SK-N-SH (cell line): ENCODE data around the gene MFNG.

Experiments
- FOXJ3 ChIP-seq: sonication (generic); formaldehyde crosslinking; IDR thresholded peaks from 2 replicates; pipeline ENCODE4 v1.5.1; 2020; ENCODE audit warnings: mild to moderate bottlenecking, missing genetic modification reagents
- GABPA ChIP-seq: IDR thresholded peaks from 2 replicates; pipeline ENCODE4 v1.4.0; 2012; ENCODE audit warnings: low read depth, mild to moderate bottlenecking
- SIN3A ChIP-seq: IDR thresholded peaks from 2 replicates; pipeline ENCODE4 v1.6.1; 2012; ENCODE audit warnings: low read depth, mild to moderate bottlenecking, low read length, moderate library complexity, borderline replicate concordance
- TF ChIP-seq, protein P1 (sequence below): fragments of 200-600 bp; sonication (generic); IDR thresholded peaks from 2 replicates; pipeline ENCODE4 v1.6.1; 2017; ENCODE audit warnings: antibody characterized with exemption, mild to moderate bottlenecking, moderate library complexity

DNA sequence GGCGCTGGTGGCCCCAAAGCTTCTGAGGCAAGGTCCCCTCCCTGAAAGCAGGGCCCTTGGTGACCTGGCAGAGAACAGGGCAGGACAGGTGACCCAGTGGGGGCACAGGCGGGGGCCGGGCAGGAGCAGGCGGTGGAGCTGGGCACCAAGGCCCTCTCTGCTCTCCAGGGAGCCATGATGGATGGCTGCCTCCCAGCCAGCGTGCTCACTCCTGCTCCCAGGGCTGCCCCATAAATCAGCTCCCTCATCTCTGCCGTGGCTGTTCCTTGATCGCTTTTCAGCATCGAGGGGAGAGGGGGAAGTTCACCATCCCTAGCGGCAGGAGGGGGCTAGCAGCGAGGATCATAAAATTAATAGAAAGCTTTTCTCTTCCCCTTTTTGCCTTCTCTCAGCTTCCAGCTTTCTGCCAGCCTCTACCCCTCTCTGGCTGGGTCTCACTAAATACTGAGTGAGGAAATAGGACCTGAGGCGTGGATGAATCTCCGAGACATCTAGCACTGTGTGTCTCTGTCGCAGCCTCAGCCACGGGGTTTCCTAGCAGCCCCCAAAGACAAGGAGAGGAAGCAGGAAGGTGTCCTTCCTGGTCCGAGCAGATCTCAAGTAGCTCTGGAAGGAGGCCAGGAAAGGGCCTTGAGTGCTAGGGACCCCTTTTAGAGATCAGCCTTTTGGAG lies 36.7 kb downstream of the MFNG start:
- TF ChIP-seq GABPA (no peak), SIN3A (no peak), FOXJ3 (no peak)
- TF ChIP-seq, protein P1, sequence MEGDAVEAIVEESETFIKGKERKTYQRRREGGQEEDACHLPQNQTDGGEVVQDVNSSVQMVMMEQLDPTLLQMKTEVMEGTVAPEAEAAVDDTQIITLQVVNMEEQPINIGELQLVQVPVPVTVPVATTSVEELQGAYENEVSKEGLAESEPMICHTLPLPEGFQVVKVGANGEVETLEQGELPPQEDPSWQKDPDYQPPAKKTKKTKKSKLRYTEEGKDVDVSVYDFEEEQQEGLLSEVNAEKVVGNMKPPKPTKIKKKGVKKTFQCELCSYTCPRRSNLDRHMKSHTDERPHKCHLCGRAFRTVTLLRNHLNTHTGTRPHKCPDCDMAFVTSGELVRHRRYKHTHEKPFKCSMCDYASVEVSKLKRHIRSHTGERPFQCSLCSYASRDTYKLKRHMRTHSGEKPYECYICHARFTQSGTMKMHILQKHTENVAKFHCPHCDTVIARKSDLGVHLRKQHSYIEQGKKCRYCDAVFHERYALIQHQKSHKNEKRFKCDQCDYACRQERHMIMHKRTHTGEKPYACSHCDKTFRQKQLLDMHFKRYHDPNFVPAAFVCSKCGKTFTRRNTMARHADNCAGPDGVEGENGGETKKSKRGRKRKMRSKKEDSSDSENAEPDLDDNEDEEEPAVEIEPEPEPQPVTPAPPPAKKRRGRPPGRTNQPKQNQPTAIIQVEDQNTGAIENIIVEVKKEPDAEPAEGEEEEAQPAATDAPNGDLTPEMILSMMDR = no peak
